HepG2 (cell line): Measurements from ENCODE around the gene GBP3. TPM values are rescaled to one million over a fixed set of nuclear protein-coding genes. Genes with fewer than 3 reads are reported as not detected.
A peak's percentile ranks its signal among the peaks of the same experiment; 100 is the strongest.

Experiments used
- ARID5B ChIP-seq: IDR thresholded peaks from 2 replicates; pipeline ENCODE4 v1.4.0; 2020; ENCODE audit warnings: mild to moderate bottlenecking, missing genetic modification reagents
- BCL6 ChIP-seq: IDR thresholded peaks from 2 replicates; pipeline ENCODE4 v1.6.1; 2016; ENCODE audit warnings: missing genetic modification reagents, missing compliant biosample characterization
- CREB1 ChIP-seq, 2 experiments: fragments of 450-650 bp in 1 of 2; IDR thresholded peaks; 2 replicates each; pipeline ENCODE4 v1.6.1; 2016 to 2017; ENCODE audit warnings: control low read depth in 1 of 2, mild to moderate bottlenecking in 1 of 2, missing compliant biosample characterization in 1 of 2, missing genetic modification characterization in 1 of 2
- ETV5 ChIP-seq: IDR thresholded peaks from 2 replicates; pipeline ENCODE4 v1.6.1; 2018; ENCODE audit warnings: missing biosample characterization, missing genetic modification reagents, inconsistent platforms, borderline replicate concordance
- FOSL2 ChIP-seq: sonication (generic); formaldehyde crosslinking; IDR thresholded peaks from 2 replicates; pipeline ENCODE4 v1.4.0; 2020; ENCODE audit warnings: missing genetic modification reagents
- FOXA1 ChIP-seq, 2 experiments: fragments of 450-650 bp in 1 of 2; sonication (generic) in 1 of 2; formaldehyde crosslinking in 1 of 2; IDR thresholded peaks; 2 replicates each; pipeline versions ENCODE4 v1.4.0 to v1.6.1; 2016 to 2020; ENCODE audit warnings: missing genetic modification reagents in 1 of 2
- FOXP4 ChIP-seq: sonication (generic); formaldehyde crosslinking; IDR thresholded peaks from 2 replicates; pipeline ENCODE4 v1.4.0; 2020; ENCODE audit warnings: missing genetic modification reagents
- HMG20A ChIP-seq: IDR thresholded peaks from 2 replicates; pipeline ENCODE4 v1.6.1; 2016; ENCODE audit warnings: borderline replicate concordance
- HMG20B ChIP-seq: conservative IDR thresholded peaks from 2 replicates; pipeline ENCODE4 v1.6.1; 2016; ENCODE audit warnings: missing genetic modification reagents, missing compliant biosample characterization
- IRF2 ChIP-seq: IDR thresholded peaks from 2 replicates; pipeline ENCODE4 v1.6.1; 2018; ENCODE audit warnings: missing genetic modification reagents, missing compliant biosample characterization
- NKX3-1 ChIP-seq: sonication (generic); formaldehyde crosslinking; IDR thresholded peaks from 2 replicates; pipeline ENCODE4 v1.5.0; 2020; ENCODE audit warnings: missing genetic modification reagents
- SOX13 ChIP-seq, 3 experiments: fragments of 450-650 bp in 1 of 3; sonication (generic) in 1 of 3; formaldehyde crosslinking in 1 of 3; IDR thresholded peaks in 2 of 3; conservative IDR thresholded peaks in 1 of 3; 2 replicates each; pipeline versions ENCODE4 v1.5.0 to v1.6.1; 2016 to 2020; ENCODE audit warnings: antibody characterized with exemption in 1 of 3, mild to moderate bottlenecking in 1 of 3, missing compliant biosample characterization in 1 of 3, missing genetic modification reagents in 1 of 3, moderate library complexity in 1 of 3
- SOX6 ChIP-seq, 2 experiments: fragments of 450-650 bp in 1 of 2; sonication (generic) in 1 of 2; formaldehyde crosslinking in 1 of 2; IDR thresholded peaks; 2 replicates each; pipeline versions ENCODE4 v1.4.0 to v1.6.1; 2017 to 2020; ENCODE audit warnings: antibody characterized with exemption in 1 of 2, mild to moderate bottlenecking in 1 of 2, missing genetic modification reagents in 1 of 2
- TEAD3 ChIP-seq: optimal IDR thresholded peaks from 2 replicates; pipeline ENCODE3; 2016; ENCODE audit warnings: borderline replicate concordance
- THRA ChIP-seq: sonication (generic); formaldehyde crosslinking; IDR thresholded peaks from 2 replicates; pipeline ENCODE4 v1.4.0; 2020; ENCODE audit warnings: missing genetic modification reagents, borderline replicate concordance
- polyA plus RNA-seq, 8 experiments: library from polyadenylated mRNA; depleted of rRNA in 3 of 8; stranded (reverse) in 7 of 8; unstranded in 1 of 8; fragments of >200 nt; fragmentation: Illumina TruSeq in 4 of 8; extraction: Trizol in 4 of 8; gene quantifications; 2 replicates each; pipeline versions ENCODE4 v1.2.1 to v1.2.3, GENCODE V29; 2011 to 2016; ENCODE audit warnings: low read depth in 4 of 8, missing spikeins in 1 of 8, mixed read lengths in 1 of 8; ENCODE audit not compliant: insufficient read depth in 1 of 8
- total RNA-seq, 5 experiments: library from RNA; depleted of rRNA; stranded (reverse); fragments of >200 nt; fragmentation: Illumina TruSeq; extraction: Trizol; gene quantifications; 2 replicates each; pipeline ENCODE4 v1.2.3, GENCODE V29; 2016; ENCODE audit warnings: low read depth in 1 of 5

Gene GBP3
- total and polyA plus RNA-seq, 2 of the 13 experiments (the other 11 are each of a cell fraction or from before 2014, with no cell fraction given): 0.16 to 0.46 TPM

- no peak for TF ChIP-seq FOXA1 (IDR thresholded peaks at IDR 0.05)
- peak; percentile 35; the same call in 1 of the 2 replicates for TF ChIP-seq FOXA1 (CRISPR knock-in tag; IDR thresholded peaks at IDR 0.05)
- peak; percentile 22; the same call in 1 of the 2 replicates for TF ChIP-seq FOXP4 (CRISPR knock-in tag)
- no peak for TF ChIP-seq SOX6 (IDR thresholded peaks at IDR 0.05)
- peak; percentile 72 for TF ChIP-seq SOX6 (CRISPR knock-in tag; IDR thresholded peaks at IDR 0.05)
- peak; percentile 37; the same call in 1 of the 2 replicates for TF ChIP-seq ARID5B (CRISPR knock-in tag)
- peak; percentile 23; the same call in 1 of the 2 replicates for TF ChIP-seq THRA
- TF ChIP-seq FOSL2 (CRISPR knock-in tag): peak; percentile 26; the same call in 1 of the 2 replicates
- peak; percentile 94 for TF ChIP-seq HMG20B (CRISPR knock-in tag)
- TF ChIP-seq ETV5 (CRISPR knock-in tag): no peak
- 0 out of 2 replicates have a peak, but pooled peaks have one; percentile 39 for TF ChIP-seq NKX3-1
- peak; percentile 14 for TF ChIP-seq TEAD3 (CRISPR knock-in tag)
- TF ChIP-seq BCL6: 0 out of 2 replicates have a peak, but pooled peaks have one; percentile 10
- peak; percentile 50; the same call in 1 of the 2 replicates for TF ChIP-seq HMG20A
- TF ChIP-seq IRF2: 0 out of 2 replicates have a peak, but pooled peaks have one; percentile 22
- TF ChIP-seq CREB1 (IDR thresholded peaks at IDR 0.05): no peak
- TF ChIP-seq CREB1 (CRISPR knock-in tag; IDR thresholded peaks at IDR 0.05): peak; percentile 47; the same call in 1 of the 2 replicates
- no peak for TF ChIP-seq SOX13 (IDR thresholded peaks at IDR 0.05)
- TF ChIP-seq SOX13 (CRISPR knock-in tag; conservative IDR thresholded peaks at IDR 0.05 in 1 of 2, IDR thresholded peaks at IDR 0.05 in 1 of 2): peak in 1 of 2 experiments; percentile 86; a peak in 2 of 4 replicates
Observed at GRCh38 chr1:88985032-88985431, 37.6 kb downstream of the GBP3 start (continued).
